Measurements from ENCODE around the gene TBX5. TPM values are rescaled to one million over a fixed set of nuclear protein-coding genes. Genes with fewer than 3 reads are reported as not detected.

The TBX5 gene
- total RNA-seq (2022; extraction: Qiagen RNA extraction; ENCODE audit: low read depth): not detected in 5 replicates

GRCh38 chr12:114405519-114406271 lies at the start of gene TBX5:
TSS of gene TBX5 (minus strand) at chr12:114406144. CDS start at chr12:114403898, 2,246 bp downstream.

Measured in A549 treated with DMSO at 1 μM for 4 hours (cell line).